Suprapubic skin (tissue), 4 donors: ENCODE results near the gene RAB6B. TPM values are rescaled to one million over a fixed set of nuclear protein-coding genes. Genes with fewer than 3 reads are reported as not detected.

Experiments used
- DNase-seq, 2 donors: peaks; one replicate each; pipeline ENCODE4 v3.0.0-alpha.2; 2019; ENCODE audit warnings: low spot score in 2 of 2
- H3K27ac ChIP-seq: fragments of 200-600 bp; sonication (generic); one replicate; pipeline ENCODE4 v1.5.1; 2019
- H3K27me3 ChIP-seq: fragments of 200-600 bp; sonication (generic); one replicate; pipeline ENCODE4 v1.5.1; 2019
- H3K36me3 ChIP-seq: fragments of 200-600 bp; sonication (generic); one replicate; pipeline ENCODE4 v1.5.1; 2019
- H3K4me1 ChIP-seq: fragments of 200-600 bp; sonication (generic); one replicate; pipeline ENCODE4 v1.5.1; 2019
- H3K4me3 ChIP-seq: fragments of 200-600 bp; sonication (generic); one replicate; pipeline ENCODE4 v1.5.1; 2019; ENCODE audit warnings: mild to moderate bottlenecking
- H3K9me3 ChIP-seq: fragments of 200-600 bp; sonication (generic); one replicate; pipeline ENCODE4 v1.5.1; 2019
- EP300 ChIP-seq: sonication (generic); formaldehyde crosslinking; IDR thresholded peaks from one replicate; pipeline ENCODE4 v1.6.1; 2017; ENCODE audit warnings: antibody characterized with exemption
- POLR2A ChIP-seq, 2 donors: fragments of 450-650 bp; IDR thresholded peaks; one replicate each; pipeline ENCODE4 v1.6.1; 2017; ENCODE audit warnings: antibody characterized with exemption in 2 of 2, mild to moderate bottlenecking in 2 of 2, moderate library complexity in 2 of 2
- POLR2AphosphoS5 ChIP-seq, 3 donors: sonication (generic); formaldehyde crosslinking; IDR thresholded peaks; one replicate each; pipeline ENCODE4 v1.6.1; 2017; ENCODE audit warnings: antibody characterized with exemption in 3 of 3
- WGBS: methylation state at CpG from one replicate; pipeline ENCODE4 v1.1.5; 2018; 5-methylcytosine and 5-hydroxymethylcytosine counted together
- total RNA-seq, 4 donors: library from RNA; depleted of rRNA; stranded (reverse); fragments of >200 nt; gene quantifications; one replicate each; pipeline ENCODE4 v1.1.0, GENCODE V29; 2016
- TF ChIP-seq, protein P1 (sequence below), 2 donors: fragments of 200-600 bp in 1 of 2; fragments of 450-650 bp in 1 of 2; sonication (generic) in 1 of 2; IDR thresholded peaks; one replicate each; pipeline ENCODE4 v1.5.1; 2016 to 2019; ENCODE audit warnings: antibody characterized with exemption in 2 of 2, mild to moderate bottlenecking in 1 of 2, moderate library complexity in 1 of 2

Gene RAB6B
- total RNA-seq, 4 donors from 2014 or later = 0.34 to 1.3 (median 0.83) TPM

DNA sequence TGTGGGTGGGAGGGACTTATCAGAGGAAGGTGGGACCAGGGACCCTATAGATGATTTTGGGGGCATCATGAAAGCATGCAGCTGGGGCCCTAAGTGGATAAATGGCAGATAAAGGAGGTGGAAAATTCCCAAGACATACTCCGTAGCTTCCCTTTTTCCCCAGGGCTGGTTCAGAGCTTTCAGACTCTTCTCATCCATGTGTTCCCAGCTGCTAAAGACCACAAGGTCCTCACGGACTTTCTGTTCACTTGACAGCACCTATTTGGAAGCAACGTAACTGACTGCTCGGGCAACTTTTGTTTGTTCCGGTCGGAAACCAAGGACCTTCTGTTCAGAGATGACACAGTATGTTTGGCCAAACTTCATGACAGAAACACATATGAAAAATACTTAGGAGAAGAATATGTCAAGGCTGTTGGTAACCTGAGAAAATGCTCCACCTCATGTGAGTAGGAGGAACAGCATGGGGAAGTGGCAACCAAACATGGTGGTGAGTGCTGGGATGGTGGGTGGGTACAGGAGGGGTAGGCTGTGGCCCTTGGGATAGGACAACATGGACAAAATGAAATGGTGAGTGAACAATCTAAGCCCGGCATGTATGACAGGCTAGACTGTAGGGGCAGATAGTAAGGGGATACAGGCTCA is 118.8 kb downstream of the RAB6B start:
- Histone ChIP-seq H3K9me3 (no peaks in the 10 kb centered on the region), H3K4me3 (no peak overlapping the region), H3K36me3 (no peaks in the 10 kb centered on the region), H3K27ac (no peak overlapping the region), H3K27me3 (no peaks in the 10 kb centered on the region), H3K4me1 (no peaks in the 10 kb centered on the region)
- WGBS = 95% methylated on average over 7 of the region's 7 CpGs
- TF ChIP-seq, protein P1, sequence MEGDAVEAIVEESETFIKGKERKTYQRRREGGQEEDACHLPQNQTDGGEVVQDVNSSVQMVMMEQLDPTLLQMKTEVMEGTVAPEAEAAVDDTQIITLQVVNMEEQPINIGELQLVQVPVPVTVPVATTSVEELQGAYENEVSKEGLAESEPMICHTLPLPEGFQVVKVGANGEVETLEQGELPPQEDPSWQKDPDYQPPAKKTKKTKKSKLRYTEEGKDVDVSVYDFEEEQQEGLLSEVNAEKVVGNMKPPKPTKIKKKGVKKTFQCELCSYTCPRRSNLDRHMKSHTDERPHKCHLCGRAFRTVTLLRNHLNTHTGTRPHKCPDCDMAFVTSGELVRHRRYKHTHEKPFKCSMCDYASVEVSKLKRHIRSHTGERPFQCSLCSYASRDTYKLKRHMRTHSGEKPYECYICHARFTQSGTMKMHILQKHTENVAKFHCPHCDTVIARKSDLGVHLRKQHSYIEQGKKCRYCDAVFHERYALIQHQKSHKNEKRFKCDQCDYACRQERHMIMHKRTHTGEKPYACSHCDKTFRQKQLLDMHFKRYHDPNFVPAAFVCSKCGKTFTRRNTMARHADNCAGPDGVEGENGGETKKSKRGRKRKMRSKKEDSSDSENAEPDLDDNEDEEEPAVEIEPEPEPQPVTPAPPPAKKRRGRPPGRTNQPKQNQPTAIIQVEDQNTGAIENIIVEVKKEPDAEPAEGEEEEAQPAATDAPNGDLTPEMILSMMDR (IDR thresholded peaks at IDR 0.05) = no peak
- TF ChIP-seq POLR2A (IDR thresholded peaks at IDR 0.05) (no peak), POLR2AphosphoS5 (IDR thresholded peaks at IDR 0.05) (no peak)
- no peak for DNase-seq

DNA sequence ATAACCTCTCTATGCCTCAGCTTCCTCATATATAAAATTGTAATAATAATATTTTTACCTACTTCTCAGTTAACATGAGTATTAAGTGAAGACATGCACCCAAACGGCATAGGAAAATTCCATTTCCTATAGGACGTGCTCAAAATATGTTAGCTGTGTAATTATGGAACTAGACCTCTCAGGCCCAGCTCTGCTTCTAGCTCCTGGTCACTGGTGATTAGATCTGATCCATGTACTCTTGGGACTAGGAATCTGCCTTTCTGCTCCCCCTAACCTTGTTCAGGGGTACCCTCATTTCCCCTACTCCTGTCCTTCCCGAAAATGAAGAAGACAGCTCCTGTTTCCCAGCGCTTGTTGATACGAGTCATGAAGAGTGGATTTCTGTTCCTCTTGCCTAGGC is 119.8 kb downstream of the RAB6B start:
- no peak overlapping the region for H3K27ac ChIP-seq
- H3K27me3 ChIP-seq = no peaks in the 10 kb centered on the region

GRCh38 chr3:133775309-133775708 is 120.4 kb downstream of the RAB6B start:
- Histone ChIP-seq H3K27ac (no peak overlapping the region), H3K36me3 (no peaks in the 10 kb centered on the region), H3K27me3 (no peaks in the 10 kb centered on the region), H3K9me3 (no peaks in the 10 kb centered on the region), H3K4me3 (no peak overlapping the region), H3K4me1 (no peaks in the 10 kb centered on the region)
- TF ChIP-seq, protein P1 (IDR thresholded peaks at IDR 0.05) = no peak
- TF ChIP-seq POLR2AphosphoS5 (IDR thresholded peaks at IDR 0.05) (no peak), POLR2A (IDR thresholded peaks at IDR 0.05) (no peak), EP300 (no peak)
- 97% methylated on average over 8 of the region's 9 CpGs for WGBS
- DNase-seq = no peak

More for the DNA sequence above, 119.8 kb downstream of the RAB6B start:
- Histone ChIP-seq H3K4me3 (no peak overlapping the region), H3K36me3 (no peaks in the 10 kb centered on the region), H3K4me1 (no peaks in the 10 kb centered on the region), H3K9me3 (no peaks in the 10 kb centered on the region)
- DNase-seq = no peak
- TF ChIP-seq EP300 = no peak
- WGBS = 92% methylated on average over 5 of the region's 5 CpGs

Other genes with a start within 250 kb of the RAB6B start
- 10 to 100 TPM; 26.3 to 55.8 (median 33.8) TPM for gene TOPBP1, start 233.9 kb downstream of the RAB6B start, total RNA-seq
- gene TF, start 149.5 kb downstream of the RAB6B start, total RNA-seq = 10 to 100 TPM in 2 of 4 donors, 1 to 10 TPM in 2; 4.8 to 16.5 (median 8.7) TPM
- gene SRPRB, start 90.1 kb downstream of the RAB6B start, total RNA-seq = 10 to 100 TPM; 21.1 to 36.5 (median 23.8) TPM
- 10 to 100 TPM; 25.0 to 38.7 (median 29.4) TPM for gene SLCO2A1, start 134.0 kb upstream of the RAB6B start, total RNA-seq